Neuronal stem cell (in vitro differentiated cells): ENCODE measurements around the gene GLB1L3.

Source experiments
- DNase-seq: peaks from one replicate; pipeline ENCODE4 v3.0.0-alpha.2; 2013; ENCODE audit warnings: low spot score
- H2AFZ ChIP-seq: one replicate; pipeline ENCODE4 v1.6.1; 2013; ENCODE audit warnings: mild to moderate bottlenecking, low read length, inconsistent platforms
- H2AK5ac ChIP-seq: 2 replicates; pipeline ENCODE4 v1.6.1; 2013; ENCODE audit warnings: low read depth, mild to moderate bottlenecking, inconsistent platforms, low read length, moderate library complexity, mixed read lengths
- H2BK120ac ChIP-seq: 2 replicates; pipeline ENCODE4 v1.6.1; 2013; ENCODE audit warnings: low read depth, mild to moderate bottlenecking, inconsistent platforms, low read length, moderate library complexity, mixed read lengths
- H2BK12ac ChIP-seq: one replicate; pipeline ENCODE4 v1.6.1; 2013; ENCODE audit warnings: low read length, inconsistent platforms
- H2BK15ac ChIP-seq: 2 replicates; pipeline ENCODE4 v1.6.1; 2013; ENCODE audit warnings: mild to moderate bottlenecking, low read length, inconsistent platforms, mixed read lengths
- H2BK5ac ChIP-seq: one replicate; pipeline ENCODE4 v1.6.1; 2013; ENCODE audit warnings: inconsistent platforms, mild to moderate bottlenecking, low read length, moderate library complexity
- H3K14ac ChIP-seq: one replicate; pipeline ENCODE4 v1.6.1; 2013; ENCODE audit warnings: low read length, inconsistent platforms
- H3K18ac ChIP-seq: 2 replicates; pipeline ENCODE4 v1.6.1; 2013; ENCODE audit warnings: low read length, inconsistent platforms
- H3K23ac ChIP-seq: 2 replicates; pipeline ENCODE4 v1.6.1; 2013; ENCODE audit warnings: low read depth, mild to moderate bottlenecking, mixed read lengths, low read length, inconsistent platforms; ENCODE audit not compliant: poor library complexity
- H3K27ac ChIP-seq: replicated peaks from 3 replicates; pipeline ENCODE4 v1.5.1; 2013; ENCODE audit warnings: low read length, inconsistent platforms
- H3K27me3 ChIP-seq, 3 experiments: 2 replicates each; pipeline ENCODE4 v1.6.1; 2013; ENCODE audit warnings: low read length in 3 of 3, mild to moderate bottlenecking in 2 of 3, inconsistent platforms in 1 of 3, low read depth in 1 of 3, mixed read lengths in 1 of 3, moderate library complexity in 1 of 3; ENCODE audit not compliant: control insufficient read depth in 3 of 3, insufficient read depth in 3 of 3
- H3K36me3 ChIP-seq, 2 donors: replicated peaks in 1 of 2; 2 replicates each; pipeline ENCODE4 v1.6.1; 2013; ENCODE audit warnings: low read length in 2 of 2; ENCODE audit not compliant: control insufficient read depth in 2 of 2, insufficient read depth in 2 of 2
- H3K4ac ChIP-seq: 2 replicates; pipeline ENCODE4 v1.6.1; 2013; ENCODE audit warnings: inconsistent platforms, mild to moderate bottlenecking, low read length, moderate library complexity
- H3K4me1 ChIP-seq, 2 donors: 1 replicate in 1 of 2; 2 replicates in 1 of 2; pipeline ENCODE4 v1.6.1; 2013; ENCODE audit warnings: low read length in 2 of 2, low read depth in 1 of 2; ENCODE audit not compliant: control insufficient read depth in 2 of 2, insufficient read depth in 1 of 2
- H3K4me2 ChIP-seq: one replicate; pipeline ENCODE4 v1.6.1; 2013; ENCODE audit warnings: mild to moderate bottlenecking, low read length, inconsistent platforms; ENCODE audit not compliant: insufficient read depth, poor library complexity, severe bottlenecking
- H3K4me3 ChIP-seq, 2 donors: 2 replicates each; pipeline ENCODE4 v1.5.1; 2013; ENCODE audit warnings: low read length in 2 of 2, mild to moderate bottlenecking in 2 of 2, inconsistent platforms in 1 of 2, moderate library complexity in 1 of 2
- H3K79me1 ChIP-seq: one replicate; pipeline ENCODE4 v1.6.1; 2013; ENCODE audit warnings: low read depth, mild to moderate bottlenecking, inconsistent platforms, low read length, moderate library complexity
- H3K9ac ChIP-seq: one replicate; pipeline ENCODE4 v1.6.1; 2013; ENCODE audit warnings: mild to moderate bottlenecking, low read depth, low read length, inconsistent platforms; ENCODE audit not compliant: poor library complexity
- H3K9me3 ChIP-seq, 2 donors: replicated peaks in 1 of 2; 2 replicates each; pipeline versions ENCODE3 to v1.6.1; 2013; ENCODE audit warnings: low read length in 2 of 2, mild to moderate bottlenecking in 2 of 2, inconsistent platforms in 1 of 2, low read depth in 1 of 2, mixed read lengths in 1 of 2, moderate library complexity in 1 of 2; ENCODE audit not compliant: control insufficient read depth in 2 of 2, insufficient read depth in 1 of 2
- H4K8ac ChIP-seq: one replicate; pipeline ENCODE4 v1.6.1; 2013; ENCODE audit warnings: low read depth, mild to moderate bottlenecking, inconsistent platforms, low read length, moderate library complexity
- H4K91ac ChIP-seq: one replicate; pipeline ENCODE4 v1.6.1; 2013; ENCODE audit warnings: low read length, low read depth, mild to moderate bottlenecking, inconsistent platforms; ENCODE audit not compliant: poor library complexity
- WGBS, 2 donors: extraction: QIAGEN DNeasy Blood & Tissue Kit; methylation state at CpG; one replicate each; pipeline ENCODE4 v1.1.7; 2013; ENCODE audit warnings: missing lambda C conversion rate in 2 of 2, mixed read lengths in 1 of 2; ENCODE audit not compliant: insufficient read length in 2 of 2, insufficient replicate concordance in 1 of 2; ENCODE audit errors: extremely low coverage in 2 of 2; 5-methylcytosine and 5-hydroxymethylcytosine counted together

The GLB1L3 gene

GRCh38 chr11:134367781-134368180, 91.6 kb downstream of the GLB1L3 start:
- Histone ChIP-seq H3K27me3 (no peaks in the 10 kb centered on the region), H2AFZ (no peak overlapping the region), H3K4me3 (no peak overlapping the region), H3K23ac (no peak overlapping the region), H3K9ac (no peak overlapping the region), H3K9me3 (no peaks in the 10 kb centered on the region), H4K91ac (no peak overlapping the region), H3K27ac (no peak overlapping the region), H2BK5ac (no peak overlapping the region), H3K36me3 (peaks cover 0 to 5% of the 10 kb centered on the region in 2 donors), H2BK15ac (no peak overlapping the region), H3K14ac (no peak overlapping the region), H3K79me1 (no peaks in the 10 kb centered on the region), H3K4me1 (no peaks in the 10 kb centered on the region), H2BK12ac (no peak overlapping the region), H2BK120ac (no peak overlapping the region), H3K4me2 (no peak overlapping the region), H3K4ac (no peak overlapping the region), H3K18ac (no peak overlapping the region), H4K8ac (no peak overlapping the region), H2AK5ac (no peak overlapping the region)
- DNase-seq, result no peak
- WGBS, 2 donors, result no CpG with 5 or more reads among the region's 18 CpGs
